Activated naive CD8-positive, alpha-beta T cell treated with anti-CD3 and anti-CD28 coated beads, Interleukin-2, amount 50 U/mL, for 16 hours (primary cell): ENCODE measurements around the gene APBB2.
"Not testable (repeated sequence)": the region's sequence is repeated elsewhere in the genome, so short reads cannot be mapped to it uniquely, and the experiment has no call there.

ENCODE experiments used
- DNase-seq: peaks from one replicate; pipeline ENCODE4 v3.0.0-alpha.2; 2020; ENCODE audit warnings: low read depth, low spot score

APBB2 gene

GRCh38 chr4:41061482-41062185, 152.7 kb downstream of the APBB2 start:
- DNase-seq: no peak

GRCh38 chr4:41060352-41061334, 153.7 kb downstream of the APBB2 start:
- no peak for DNase-seq

GRCh38 chr4:41059411-41059810, 154.9 kb downstream of the APBB2 start:
- not testable (repeated sequence) for DNase-seq

DNA sequence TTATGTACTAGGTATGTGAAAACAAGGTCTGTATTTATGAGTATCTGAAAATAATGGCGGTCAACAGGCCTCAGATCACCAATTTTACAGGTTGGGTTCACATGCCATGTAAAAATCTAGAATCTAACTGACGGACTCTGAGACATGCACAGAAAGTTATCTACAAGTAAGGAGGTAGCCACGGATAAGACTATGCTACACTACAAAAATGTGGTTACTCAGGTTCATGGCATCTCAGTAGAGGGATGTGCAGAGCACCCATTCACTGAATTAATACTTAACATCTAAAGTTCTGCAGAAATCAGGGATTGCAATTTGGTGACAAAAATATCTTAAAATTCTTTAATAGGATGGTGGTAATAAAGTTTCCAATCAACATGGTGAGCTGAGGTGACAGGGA, 155.9 kb downstream of the APBB2 start:
- no peak for DNase-seq

- no peak for DNase-seq
These were observed 156.9 kb downstream of the APBB2 start for GRCh38 chr4:41057467-41057866.

GRCh38 chr4:41052287-41052686, 162.1 kb downstream of the APBB2 start:
- DNase-seq: no peak

DNA sequence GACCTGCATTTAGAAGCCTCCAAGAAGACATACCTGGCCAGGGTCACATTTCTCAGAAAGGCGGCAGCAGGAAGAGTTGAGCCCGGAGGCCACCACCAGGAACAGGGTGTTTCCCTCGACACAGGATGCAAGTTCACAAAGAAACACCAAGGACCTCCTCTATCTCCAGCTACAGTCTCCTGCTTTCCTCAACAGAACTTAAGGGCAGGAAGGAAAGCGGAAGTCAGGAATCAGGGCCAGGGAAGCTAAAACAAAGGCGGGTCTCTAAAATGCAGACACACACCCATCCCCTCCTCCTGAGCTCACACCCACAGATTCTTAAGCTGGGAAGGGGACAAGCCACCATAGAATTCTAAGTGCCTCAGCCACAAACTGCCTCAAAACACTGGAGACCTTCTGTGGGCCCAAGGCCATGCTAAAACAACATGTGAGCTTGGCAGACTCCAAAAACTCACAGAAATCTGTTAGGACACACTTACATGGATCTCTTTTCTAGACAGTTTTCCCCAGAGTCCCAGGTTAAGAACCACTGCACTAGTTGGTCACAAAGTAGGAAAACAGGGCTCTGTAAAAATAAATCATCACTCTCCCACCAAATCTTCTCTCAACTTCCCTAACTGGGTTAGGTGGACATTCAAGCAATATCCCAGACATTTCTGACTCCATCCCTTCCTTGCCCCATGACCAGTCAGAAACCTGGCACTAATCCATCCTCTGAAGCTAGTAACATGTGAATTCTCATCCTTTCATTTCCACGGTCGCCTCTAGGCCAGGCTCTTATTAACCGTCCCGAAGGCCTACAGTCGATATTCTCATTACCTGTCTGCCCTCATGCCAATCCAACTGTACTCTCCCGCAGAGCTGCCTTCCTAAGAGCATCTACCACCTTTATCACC, 163.2 kb downstream of the APBB2 start:
- no peak for DNase-seq

DNA sequence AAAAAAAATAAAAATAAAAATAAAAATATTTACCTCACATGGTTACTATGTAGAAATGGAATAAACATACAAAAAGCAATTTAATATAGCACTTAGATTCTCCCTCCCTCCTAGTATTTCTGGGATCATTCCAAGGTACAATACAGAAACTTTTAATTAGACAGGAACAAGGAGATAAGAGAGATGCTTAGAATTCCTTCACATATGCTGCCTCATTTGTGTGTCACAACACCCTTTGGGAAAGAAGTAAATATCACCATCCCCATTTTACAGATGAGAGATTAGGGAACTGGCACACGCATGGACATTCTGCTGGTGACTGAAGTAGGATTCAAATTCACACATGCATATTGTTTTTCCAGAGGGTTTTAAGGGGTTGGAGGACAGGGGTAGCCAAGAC, 164.2 kb downstream of the APBB2 start:
- no peak for DNase-seq

- DNase-seq: not testable (repeated sequence)
These were observed 165.2 kb downstream of the APBB2 start for GRCh38 chr4:41049176-41049575.

GRCh38 chr4:41044791-41045190, 169.6 kb downstream of the APBB2 start:
- no peak for DNase-seq

GRCh38 chr4:41044165-41044564, 170.2 kb downstream of the APBB2 start:
- DNase-seq: no peak

GRCh38 chr4:41043465-41043864, 170.9 kb downstream of the APBB2 start:
- DNase-seq: no peak

- no peak for DNase-seq
These were observed 172.8 kb downstream of the APBB2 start for GRCh38 chr4:41041551-41041950.

DNA sequence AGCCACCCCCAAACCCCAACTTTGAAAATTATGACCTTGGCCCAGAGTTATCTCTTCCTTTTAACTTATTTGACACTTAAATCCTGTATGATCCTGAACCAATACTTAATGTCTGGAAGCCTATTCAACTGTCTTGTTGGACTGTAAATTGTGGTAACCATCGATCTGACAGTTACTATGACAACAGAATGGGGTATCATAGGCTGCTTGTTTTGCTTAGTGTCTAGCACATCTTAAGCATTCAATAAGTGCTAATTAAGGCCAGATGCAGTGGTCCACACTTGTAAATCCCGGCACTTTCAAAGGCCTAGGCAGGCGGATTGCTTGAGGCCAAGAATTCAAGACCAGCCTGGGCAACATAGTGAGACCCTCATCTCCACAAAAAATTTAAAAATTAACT, 175.0 kb downstream of the APBB2 start:
- no peak for DNase-seq

- no peak for DNase-seq
These were observed 176.0 kb downstream of the APBB2 start for GRCh38 chr4:41038304-41038703.

GRCh38 chr4:41029098-41029497, 185.2 kb downstream of the APBB2 start:
- no peak for DNase-seq

GRCh38 chr4:41028392-41029076, 185.8 kb downstream of the APBB2 start:
- DNase-seq: no peak

- DNase-seq: no peak
These were observed 187.4 kb downstream of the APBB2 start for GRCh38 chr4:41026971-41027370.

GRCh38 chr4:41025824-41026223, 188.5 kb downstream of the APBB2 start:
- DNase-seq: no peak

GRCh38 chr4:41024556-41025491, 189.5 kb downstream of the APBB2 start:
- no peak for DNase-seq
